Measurements from ENCODE around the gene DDAH1. TPM values are rescaled to one million over a fixed set of nuclear protein-coding genes. Genes with fewer than 3 reads are reported as not detected.

DDAH1 gene
- polyA plus RNA-seq, 2 of the 4 experiments (the other 2 are of a cell fraction): 5.7 to 12.6 TPM

- ATAC-seq: no peak
- 67% methylated on average over 2 of the region's 2 CpGs for WGBS (ENCODE audit: missing lambda C conversion rate)
- ChIA-PET POLR2A (no interaction called here), CTCF (interaction anchor here (1.1 kb wide), 1 partner anchor 73 kb away, joined by 4 read pairs; no protein-coding TSS in a partner anchor)
- Histone ChIP-seq H3K4me1 (peaks cover 3% of the 10 kb centered on the region; the same call in 1 of the 3 replicates), H3K4me2 (no peak overlapping the region), H3K9me3 (no peaks in the 10 kb centered on the region), H3K27ac (no peak overlapping the region), H3K4me3 (no peak overlapping the region)
- FAIRE-seq: no peak
- DNase-seq (ENCODE audit: low read depth in 1 of 2, low spot score in 1 of 2): no peak
- TF ChIP-seq HOXB13 (CRISPR knock-in tag; IDR thresholded peaks at IDR 0.05; ENCODE audit: low read depth): no peak
Observed at GRCh38 chr1:85438353-85438752, 26.6 kb downstream of the DDAH1 start.

- FAIRE-seq: no peak
- CTCF ChIA-PET: no interaction called here
- ATAC-seq: no peak
Observed at GRCh38 chr1:85437139-85437538, 27.8 kb downstream of the DDAH1 start.

GRCh38 chr1:85433096-85433495 lies 31.9 kb downstream of the DDAH1 start:
- Histone ChIP-seq H3K27ac (no peak overlapping the region), H3K4me2 (no peak overlapping the region), H3K4me3 (no peak overlapping the region), H3K9me3 (no peaks in the 10 kb centered on the region), H3K4me1 (no peaks in the 10 kb centered on the region)
- 75% methylated on average over 5 of the region's 5 CpGs for WGBS (ENCODE audit: missing lambda C conversion rate)
- no peak for FAIRE-seq
- POLR2A ChIA-PET: no interaction called here
- DNase-seq (ENCODE audit: low read depth in 1 of 2, low spot score in 1 of 2): no peak
- no peak for ATAC-seq
- CTCF ChIA-PET: interaction anchor here (0.5 kb wide), 1 partner anchor 260 kb away, joined by 3 read pairs; no protein-coding TSS in a partner anchor
- no peak for TF ChIP-seq MAZ (IDR thresholded peaks at IDR 0.05; ENCODE audit: borderline replicate concordance, low read depth, low read length)
- TF ChIP-seq KDM5A (IDR thresholded peaks at IDR 0.05): no peak
- TF ChIP-seq JUN (IDR thresholded peaks at IDR 0.05): no peak
- no peak for TF ChIP-seq HMGXB4 (CRISPR knock-in tag; IDR thresholded peaks at IDR 0.05; ENCODE audit: borderline replicate concordance)
- TF ChIP-seq E2F6 (IDR thresholded peaks at IDR 0.05; ENCODE audit: borderline replicate concordance, low read depth): no peak
- TF ChIP-seq PHF8 (IDR thresholded peaks at IDR 0.05; ENCODE audit: borderline replicate concordance, low read depth): no peak
- TF ChIP-seq EP300 (IDR thresholded peaks at IDR 0.05): no peak
- TF ChIP-seq CEBPB (IDR thresholded peaks at IDR 0.05): no peak
- TF ChIP-seq CBX8 (IDR thresholded peaks at IDR 0.05): no peak
- TF ChIP-seq RFX5 (IDR thresholded peaks at IDR 0.05): no peak

More at GRCh38 chr1:85437139-85437538, 27.8 kb downstream of the DDAH1 start:
- Histone ChIP-seq H3K4me2 (no peak overlapping the region), H3K4me3 (no peak overlapping the region), H3K27ac (no peak overlapping the region), H3K9me3 (no peaks in the 10 kb centered on the region), H3K4me1 (peaks cover 3% of the 10 kb centered on the region; the same call in 1 of the 3 replicates)
- 87% methylated on average over 3 of the region's 3 CpGs for WGBS (ENCODE audit: missing lambda C conversion rate)
- POLR2A ChIA-PET: no interaction called here
- DNase-seq (ENCODE audit: low read depth in 1 of 2, low spot score in 1 of 2): no peak
- TF ChIP-seq EHF (CRISPR knock-in tag; IDR thresholded peaks at IDR 0.05) (no peak), ESRRA (IDR thresholded peaks at IDR 0.05; ENCODE audit: borderline replicate concordance, low read length) (no peak), CTCF (IDR thresholded peaks at IDR 0.05) (no peak), HOXA7 (CRISPR knock-in tag; IDR thresholded peaks at IDR 0.05) (no peak), JUNB (IDR thresholded peaks at IDR 0.05) (no peak), POLR2A (IDR thresholded peaks at IDR 0.05; ENCODE audit: low read length) (no peak), RCOR1 (IDR thresholded peaks at IDR 0.05; ENCODE audit: low read depth, low read length) (no peak), HMGXB4 (CRISPR knock-in tag; IDR thresholded peaks at IDR 0.05; ENCODE audit: borderline replicate concordance) (no peak), RNF2 (IDR thresholded peaks at IDR 0.05; ENCODE audit: borderline replicate concordance, low read depth) (no peak), MYC (IDR thresholded peaks at IDR 0.05; ENCODE audit: borderline replicate concordance, low read length) (no peak), RFX5 (IDR thresholded peaks at IDR 0.05) (no peak), POLR2AphosphoS2 (conservative IDR thresholded peaks at IDR 0.05; ENCODE audit: low read length) (no peak), CEBPB (IDR thresholded peaks at IDR 0.05) (no peak), USF2 (IDR thresholded peaks at IDR 0.05) (no peak), RAD21 (conservative IDR thresholded peaks at IDR 0.05 in 1 of 2, IDR thresholded peaks at IDR 0.05 in 1 of 2) (no peak), CBX8 (IDR thresholded peaks at IDR 0.05) (no peak), ZNF302 (CRISPR knock-in tag; IDR thresholded peaks at IDR 0.05) (no peak)
